ENCODE results near the gene INPPL1. TPM values are rescaled to one million over a fixed set of nuclear protein-coding genes. Genes with fewer than 3 reads are reported as not detected.

The INPPL1 gene
- total RNA-seq, 1 experiment from 2014 or later, result 203 TPM

- no TSS peak for BruUV-seq (replicated peaks)
- intact Hi-C loops (cut with micrococcal nuclease; ENCODE audit: unreplicated experiment), result no loop called here
- H3K36me3 Mint-ChIP-seq (ENCODE audit: insufficient read depth, unreplicated experiment), result no peaks in the 10 kb centered on the region
- no peaks in the 10 kb centered on the region for H3K9me3 Mint-ChIP-seq (ENCODE audit: low read depth, unreplicated experiment)
- DNase-seq, result no peak
- CTCF ChIA-PET, result no interaction called here
- no peaks in the 10 kb centered on the region for H3K4me1 Mint-ChIP-seq (ENCODE audit: low read depth, unreplicated experiment)
- TF ChIP-seq, protein P1, sequence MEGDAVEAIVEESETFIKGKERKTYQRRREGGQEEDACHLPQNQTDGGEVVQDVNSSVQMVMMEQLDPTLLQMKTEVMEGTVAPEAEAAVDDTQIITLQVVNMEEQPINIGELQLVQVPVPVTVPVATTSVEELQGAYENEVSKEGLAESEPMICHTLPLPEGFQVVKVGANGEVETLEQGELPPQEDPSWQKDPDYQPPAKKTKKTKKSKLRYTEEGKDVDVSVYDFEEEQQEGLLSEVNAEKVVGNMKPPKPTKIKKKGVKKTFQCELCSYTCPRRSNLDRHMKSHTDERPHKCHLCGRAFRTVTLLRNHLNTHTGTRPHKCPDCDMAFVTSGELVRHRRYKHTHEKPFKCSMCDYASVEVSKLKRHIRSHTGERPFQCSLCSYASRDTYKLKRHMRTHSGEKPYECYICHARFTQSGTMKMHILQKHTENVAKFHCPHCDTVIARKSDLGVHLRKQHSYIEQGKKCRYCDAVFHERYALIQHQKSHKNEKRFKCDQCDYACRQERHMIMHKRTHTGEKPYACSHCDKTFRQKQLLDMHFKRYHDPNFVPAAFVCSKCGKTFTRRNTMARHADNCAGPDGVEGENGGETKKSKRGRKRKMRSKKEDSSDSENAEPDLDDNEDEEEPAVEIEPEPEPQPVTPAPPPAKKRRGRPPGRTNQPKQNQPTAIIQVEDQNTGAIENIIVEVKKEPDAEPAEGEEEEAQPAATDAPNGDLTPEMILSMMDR (IDR thresholded peaks at IDR 0.05; ENCODE audit: unreplicated experiment), result no peak
- H3K27me3 Mint-ChIP-seq (ENCODE audit: unreplicated experiment), result peaks cover 62% of the 10 kb centered on the region
- H3K27ac Mint-ChIP-seq (ENCODE audit: unreplicated experiment), result no peak within 1 kb of the TSS
- no peak within 1 kb of the TSS for H3K4me3 Mint-ChIP-seq (ENCODE audit: low read depth, unreplicated experiment)
Observed at GRCh38 chr11:72216638-72217037, 7.9 kb upstream of the INPPL1 start, which contains the start of gene FOLR2. Gene FOLR2 (plus strand): TSS chr11:72216794. CDS start chr11:72218585, 1,791 bp downstream.

GRCh38 chr11:72217841-72218240 lies 6.7 kb upstream of the INPPL1 start:
- Mint-ChIP-seq H3K9me3 (ENCODE audit: low read depth, unreplicated experiment) (no peaks in the 10 kb centered on the region), H3K4me3 (ENCODE audit: low read depth, unreplicated experiment) (no peak overlapping the region), H3K27me3 (ENCODE audit: unreplicated experiment) (peaks cover 51% of the 10 kb centered on the region), H3K27ac (ENCODE audit: unreplicated experiment) (no peak overlapping the region), H3K4me1 (ENCODE audit: low read depth, unreplicated experiment) (peaks cover 8% of the 10 kb centered on the region), H3K36me3 (ENCODE audit: insufficient read depth, unreplicated experiment) (peaks cover 2% of the 10 kb centered on the region)
- intact Hi-C loops (cut with micrococcal nuclease; ENCODE audit: unreplicated experiment), result no loop called here
- CTCF ChIA-PET, result no interaction called here
- BruUV-seq (replicated peaks), result no TSS peak
- TF ChIP-seq, protein P1 (IDR thresholded peaks at IDR 0.05; ENCODE audit: unreplicated experiment), result no peak
- DNase-seq, result no peak

DNA sequence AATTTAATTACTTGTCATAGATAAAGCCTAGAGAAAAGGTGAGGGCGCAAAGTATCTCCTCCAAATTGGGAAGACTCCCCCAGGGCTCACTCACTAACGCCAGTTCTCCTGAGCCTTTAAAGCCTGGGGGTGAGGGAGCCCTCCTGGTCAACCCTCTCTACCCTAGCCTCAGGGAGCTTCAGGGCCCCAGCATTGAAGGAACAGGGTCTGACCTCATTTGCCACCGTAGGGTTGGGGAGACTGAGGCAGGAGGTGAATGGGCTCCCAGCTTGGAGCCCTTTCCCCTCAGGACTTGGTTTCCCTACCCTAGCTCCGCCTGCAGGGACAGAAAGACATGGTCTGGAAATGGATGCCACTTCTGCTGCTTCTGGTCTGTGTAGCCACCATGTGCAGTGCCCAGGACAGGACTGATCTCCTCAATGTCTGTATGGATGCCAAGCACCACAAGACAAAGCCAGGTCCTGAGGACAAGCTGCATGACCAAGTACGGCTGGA lies 6.3 kb upstream of the INPPL1 start:
- H3K36me3 Mint-ChIP-seq (ENCODE audit: insufficient read depth, unreplicated experiment), result peaks cover 7% of the 10 kb centered on the region
- no peak for DNase-seq

GRCh38 chr11:72220696-72221363 lies 3.7 kb upstream of the INPPL1 start:
- no peak overlapping the region for H3K4me3 Mint-ChIP-seq (ENCODE audit: low read depth, unreplicated experiment)
- H3K27me3 Mint-ChIP-seq (ENCODE audit: unreplicated experiment), result peaks cover 33% of the 10 kb centered on the region
- H3K4me1 Mint-ChIP-seq (ENCODE audit: low read depth, unreplicated experiment), result peaks cover 17% of the 10 kb centered on the region
- CTCF ChIA-PET, result no interaction called here
- H3K27ac Mint-ChIP-seq (ENCODE audit: unreplicated experiment), result no peak overlapping the region
- no TSS peak for BruUV-seq (replicated peaks)
- TF ChIP-seq, protein P1 (IDR thresholded peaks at IDR 0.05; ENCODE audit: unreplicated experiment), result no peak
- no peaks in the 10 kb centered on the region for H3K9me3 Mint-ChIP-seq (ENCODE audit: low read depth, unreplicated experiment)
- no peak for DNase-seq
- H3K36me3 Mint-ChIP-seq (ENCODE audit: insufficient read depth, unreplicated experiment), result peaks cover 32% of the 10 kb centered on the region
- intact Hi-C loops (cut with micrococcal nuclease; ENCODE audit: unreplicated experiment), result loop anchor here (10.0 kb wide), 1 partner anchor 194 kb away; no protein-coding TSS in a partner anchor

More for the DNA sequence above, 6.3 kb upstream of the INPPL1 start:
- no peak overlapping the region for H3K4me3 Mint-ChIP-seq (ENCODE audit: low read depth, unreplicated experiment)
- TF ChIP-seq, protein P1 (IDR thresholded peaks at IDR 0.05; ENCODE audit: unreplicated experiment), result no peak
- H3K4me1 Mint-ChIP-seq (ENCODE audit: low read depth, unreplicated experiment), result peaks cover 8% of the 10 kb centered on the region
- BruUV-seq (replicated peaks), result no TSS peak
- CTCF ChIA-PET, result no interaction called here
- H3K9me3 Mint-ChIP-seq (ENCODE audit: low read depth, unreplicated experiment), result no peaks in the 10 kb centered on the region
- no peak overlapping the region for H3K27ac Mint-ChIP-seq (ENCODE audit: unreplicated experiment)
- intact Hi-C loops (cut with micrococcal nuclease; ENCODE audit: unreplicated experiment), result no loop called here
- peaks cover 51% of the 10 kb centered on the region for H3K27me3 Mint-ChIP-seq (ENCODE audit: unreplicated experiment)
